ENCODE results near the gene MAPKAPK5.
A peak's percentile ranks its signal among the peaks of the same experiment; 100 is the strongest.
"Not testable (repeated sequence)": the region's sequence is repeated elsewhere in the genome, so short reads cannot be mapped to it uniquely, and the experiment has no call there.

MAPKAPK5 gene, protein sequence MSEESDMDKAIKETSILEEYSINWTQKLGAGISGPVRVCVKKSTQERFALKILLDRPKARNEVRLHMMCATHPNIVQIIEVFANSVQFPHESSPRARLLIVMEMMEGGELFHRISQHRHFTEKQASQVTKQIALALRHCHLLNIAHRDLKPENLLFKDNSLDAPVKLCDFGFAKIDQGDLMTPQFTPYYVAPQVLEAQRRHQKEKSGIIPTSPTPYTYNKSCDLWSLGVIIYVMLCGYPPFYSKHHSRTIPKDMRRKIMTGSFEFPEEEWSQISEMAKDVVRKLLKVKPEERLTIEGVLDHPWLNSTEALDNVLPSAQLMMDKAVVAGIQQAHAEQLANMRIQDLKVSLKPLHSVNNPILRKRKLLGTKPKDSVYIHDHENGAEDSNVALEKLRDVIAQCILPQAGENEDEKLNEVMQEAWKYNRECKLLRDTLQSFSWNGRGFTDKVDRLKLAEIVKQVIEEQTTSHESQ

GRCh38 chr12:111841750-111842555 is at the start of gene MAPKAPK5:
Gene MAPKAPK5, plus strand, starts transcription at chr12:111842228. Its CDS starts 506 bp downstream, at chr12:111842734.
- H3K27ac Mint-ChIP-seq = peak within 1 kb of the TSS; percentile 99
- H3K4me3 Mint-ChIP-seq = peak within 1 kb of the TSS; percentile 97 to 98
- ATAC-seq (replicated peaks) (peak; percentile 87 to 91), DNase-seq (peak; percentile 94)
- H3K4me1 Mint-ChIP-seq = peaks cover 29 to 56% of the 10 kb centered on the region in 2 donors
- H3K9me3 Mint-ChIP-seq = no peaks in the 10 kb centered on the region
- peaks cover 9 to 47% of the 10 kb centered on the region in 2 donors for H3K36me3 Mint-ChIP-seq
- no peaks in the 10 kb centered on the region for H3K27me3 Mint-ChIP-seq

GRCh38 chr12:111792856-111793235 is 49.2 kb upstream of the MAPKAPK5 start:
- H3K4me1 Mint-ChIP-seq = no peaks in the 10 kb centered on the region
- no peak overlapping the region for H3K27ac Mint-ChIP-seq
- H3K9me3 Mint-ChIP-seq = no peaks in the 10 kb centered on the region
- peaks cover 4 to 12% of the 10 kb centered on the region in 2 donors for H3K36me3 Mint-ChIP-seq
- H3K27me3 Mint-ChIP-seq = no peaks in the 10 kb centered on the region
- ATAC-seq (replicated peaks) (no peak), DNase-seq (no peak)
- H3K4me3 Mint-ChIP-seq = no peak overlapping the region

DNA sequence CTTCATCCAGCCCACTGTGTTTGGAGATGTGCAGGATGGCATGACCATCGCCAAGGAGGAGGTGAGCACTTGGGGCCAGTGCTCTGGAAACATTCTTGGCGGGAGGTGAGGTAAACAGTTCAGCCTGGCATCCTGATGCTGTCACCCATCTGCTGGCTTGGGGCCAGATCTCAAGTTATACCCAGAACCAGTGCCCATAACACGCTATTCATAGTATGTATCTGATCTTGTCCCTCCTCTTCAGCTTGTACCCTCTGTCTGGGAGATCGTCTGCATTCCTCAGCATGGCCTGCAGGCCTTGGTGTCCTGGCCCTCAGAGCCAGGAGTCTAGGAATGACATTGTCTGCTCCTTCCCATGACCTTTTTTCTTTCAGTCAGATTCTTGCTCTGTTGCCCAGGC is 43.8 kb upstream of the MAPKAPK5 start:
- ATAC-seq (replicated peaks) = no peak
- Mint-ChIP-seq H3K4me1 (no peaks in the 10 kb centered on the region), H3K9me3 (no peaks in the 10 kb centered on the region), H3K36me3 (peaks cover 8 to 14% of the 10 kb centered on the region in 2 donors), H3K27me3 (no peaks in the 10 kb centered on the region), H3K4me3 (no peak overlapping the region), H3K27ac (no peak overlapping the region)
- no peak for DNase-seq

- H3K27ac Mint-ChIP-seq = no peak overlapping the region
- ATAC-seq (replicated peaks) = no peak
These were observed 42.3 kb upstream of the MAPKAPK5 start for GRCh38 chr12:111799758-111800157.

DNA sequence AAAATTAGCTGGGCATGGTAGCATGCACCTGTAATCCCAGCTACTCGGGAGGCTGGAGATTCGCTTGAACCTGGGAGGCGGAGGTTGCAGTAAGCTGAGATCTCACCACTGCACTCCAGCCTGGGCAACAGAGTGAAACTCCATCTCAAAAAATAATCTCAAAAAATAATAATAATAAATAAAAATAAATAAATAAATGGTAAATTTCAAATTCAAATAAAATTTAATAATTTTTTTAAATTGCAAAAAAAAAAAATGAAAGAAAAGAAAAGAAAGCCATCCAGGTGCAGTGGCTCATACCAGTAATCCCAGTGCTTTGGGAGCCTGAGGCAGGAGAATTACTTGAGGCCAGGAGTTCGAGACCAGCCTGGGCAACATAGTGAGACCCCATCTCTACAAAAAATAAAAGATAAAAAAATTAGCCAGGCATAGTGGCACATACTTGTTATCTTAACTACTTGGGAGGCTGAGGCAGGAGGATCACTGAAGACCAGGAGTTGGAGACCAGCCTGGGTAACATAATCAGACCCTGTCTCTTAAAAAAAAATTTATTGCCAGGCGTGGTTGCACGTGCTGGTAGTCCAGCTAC is 38.9 kb upstream of the MAPKAPK5 start:
- no peak for ATAC-seq (replicated peaks)
- H3K27me3 Mint-ChIP-seq = no peaks in the 10 kb centered on the region
- H3K36me3 Mint-ChIP-seq = peaks cover 8 to 10% of the 10 kb centered on the region in 2 donors
- no peak overlapping the region for H3K4me3 Mint-ChIP-seq
- no peaks in the 10 kb centered on the region for H3K4me1 Mint-ChIP-seq
- no peak for DNase-seq
- no peaks in the 10 kb centered on the region for H3K9me3 Mint-ChIP-seq
- H3K27ac Mint-ChIP-seq = no peak overlapping the region

More at GRCh38 chr12:111799758-111800157, 42.3 kb upstream of the MAPKAPK5 start:
- Mint-ChIP-seq H3K4me3 (no peak overlapping the region), H3K9me3 (no peaks in the 10 kb centered on the region), H3K4me1 (no peaks in the 10 kb centered on the region), H3K36me3 (peaks cover 8 to 13% of the 10 kb centered on the region in 2 donors), H3K27me3 (no peaks in the 10 kb centered on the region)
- DNase-seq = no peak

GRCh38 chr12:111803851-111804250 is 38.2 kb upstream of the MAPKAPK5 start:
- H3K36me3 Mint-ChIP-seq = peaks cover 6 to 7% of the 10 kb centered on the region in 2 donors
- no peaks in the 10 kb centered on the region for H3K9me3 Mint-ChIP-seq
- no peak overlapping the region for H3K27ac Mint-ChIP-seq
- no peaks in the 10 kb centered on the region for H3K27me3 Mint-ChIP-seq
- no peak overlapping the region for H3K4me3 Mint-ChIP-seq
- no peak for ATAC-seq (replicated peaks)
- DNase-seq = no peak
- H3K4me1 Mint-ChIP-seq = no peaks in the 10 kb centered on the region

GRCh38 chr12:111806304-111806703 is 35.7 kb upstream of the MAPKAPK5 start:
- Mint-ChIP-seq H3K27me3 (no peaks in the 10 kb centered on the region), H3K9me3 (no peaks in the 10 kb centered on the region), H3K27ac (no peak overlapping the region), H3K36me3 (peaks cover 0 to 3% of the 10 kb centered on the region in 2 donors), H3K4me3 (no peak overlapping the region), H3K4me1 (no peaks in the 10 kb centered on the region)
- no peak for DNase-seq
- ATAC-seq (replicated peaks) = no peak

DNA sequence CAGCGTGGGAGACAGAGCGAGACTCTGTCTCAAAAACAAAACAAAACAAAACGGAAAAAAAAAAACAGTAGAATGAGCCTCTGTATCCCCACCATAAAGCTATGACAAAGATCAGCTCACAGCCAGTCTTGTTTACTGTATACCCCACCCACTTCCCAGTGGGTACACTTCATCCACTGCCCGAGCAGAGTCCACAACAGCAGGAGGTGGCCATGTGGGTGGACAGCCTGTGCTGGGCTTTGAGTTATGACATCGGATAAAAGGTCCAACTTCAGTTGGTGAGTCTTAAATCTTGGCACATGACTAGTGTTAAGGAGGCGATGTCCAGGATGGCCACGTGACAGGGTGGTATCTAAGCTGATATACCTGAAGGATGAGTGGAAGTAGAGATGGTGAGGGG is 34.8 kb upstream of the MAPKAPK5 start:
- no peaks in the 10 kb centered on the region for H3K4me1 Mint-ChIP-seq
- H3K9me3 Mint-ChIP-seq = no peaks in the 10 kb centered on the region
- ATAC-seq (replicated peaks) (no peak), DNase-seq (no peak)
- no peak overlapping the region for H3K27ac Mint-ChIP-seq
- H3K27me3 Mint-ChIP-seq = no peaks in the 10 kb centered on the region
- peaks cover 0 to 3% of the 10 kb centered on the region in 2 donors for H3K36me3 Mint-ChIP-seq
- no peak overlapping the region for H3K4me3 Mint-ChIP-seq

GRCh38 chr12:111812881-111813741 is 28.9 kb upstream of the MAPKAPK5 start:
- DNase-seq (peak; percentile 57), ATAC-seq (replicated peaks) (peak; percentile 92 to 93)
- Mint-ChIP-seq H3K27ac (no peak overlapping the region), H3K4me1 (peaks cover 7 to 12% of the 10 kb centered on the region in 2 donors), H3K36me3 (peaks cover 0 to 3% of the 10 kb centered on the region in 2 donors), H3K9me3 (no peaks in the 10 kb centered on the region), H3K27me3 (peaks cover 5 to 12% of the 10 kb centered on the region in 2 donors), H3K4me3 (no peak overlapping the region)

GRCh38 chr12:111816065-111816615 is 25.9 kb upstream of the MAPKAPK5 start:
- no peaks in the 10 kb centered on the region for H3K9me3 Mint-ChIP-seq
- H3K27ac Mint-ChIP-seq = no peak overlapping the region
- peaks cover 7 to 12% of the 10 kb centered on the region in 2 donors for H3K4me1 Mint-ChIP-seq
- peaks cover 5 to 12% of the 10 kb centered on the region in 2 donors for H3K27me3 Mint-ChIP-seq
- peaks cover 0 to 3% of the 10 kb centered on the region in 2 donors for H3K36me3 Mint-ChIP-seq
- no peak for ATAC-seq (replicated peaks)
- H3K4me3 Mint-ChIP-seq = no peak overlapping the region
- no peak for DNase-seq

DNA sequence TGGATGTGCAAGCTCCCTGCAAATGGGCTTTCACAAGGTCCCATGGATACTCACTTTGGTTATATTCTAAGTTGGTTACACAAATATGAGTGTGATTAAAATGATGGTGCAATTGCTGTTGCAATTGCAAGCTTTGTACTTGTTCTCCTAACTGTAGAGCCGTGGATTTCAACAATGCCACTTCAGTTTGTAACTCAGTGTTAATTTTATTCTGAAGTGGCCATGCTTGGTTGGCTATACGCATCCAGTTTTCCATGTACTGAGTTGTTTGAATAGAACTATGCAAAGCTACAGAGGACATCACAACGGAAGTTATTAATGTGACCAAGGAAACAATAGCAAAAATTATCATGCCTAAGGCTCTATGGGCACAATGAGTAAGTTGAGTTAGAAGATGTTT is 25.1 kb upstream of the MAPKAPK5 start:
- H3K27ac Mint-ChIP-seq; ATAC-seq (replicated peaks); DNase-seq; H3K4me3 Mint-ChIP-seq; H3K9me3 Mint-ChIP-seq; H3K36me3 Mint-ChIP-seq: not testable (repeated sequence)
- Mint-ChIP-seq H3K4me1 (peaks cover 7 to 12% of the 10 kb centered on the region in 2 donors), H3K27me3 (peaks cover 5 to 12% of the 10 kb centered on the region in 2 donors)

- Mint-ChIP-seq H3K27me3 (peaks cover 3 to 8% of the 10 kb centered on the region in 2 donors), H3K27ac (no peak overlapping the region), H3K4me1 (peaks cover 2 to 3% of the 10 kb centered on the region in 2 donors), H3K36me3 (no peaks in the 10 kb centered on the region), H3K9me3 (peaks cover 0 to 1% of the 10 kb centered on the region in 2 donors), H3K4me3 (no peak overlapping the region)
- DNase-seq (no peak), ATAC-seq (replicated peaks) (no peak)
These were observed 23.7 kb upstream of the MAPKAPK5 start for GRCh38 chr12:111818340-111818739.

Measured in stimulated activated naive B cell treated with anti-CD40 and anti-IgM and Interleukin-4, amounts not matched to agents 10 μg/mL and 1 μg/mL and 100 μg/mL, for 72 hours (primary cell).